Skin epidermis (tissue), 12 donors: Measurements from ENCODE around the gene HERC3.

ENCODE experiments used
- H3K27ac ChIP-seq, 21 experiments: fragments of 200-600 bp; sonication (generic) in 11 of 21; one replicate each; pipeline ENCODE4 v1.5.0; 2020; ENCODE audit warnings: mild to moderate bottlenecking in 3 of 21, inconsistent platforms in 2 of 21, moderate library complexity in 2 of 21
- H3K4me3 ChIP-seq, 7 experiments: fragments of 200-600 bp; sonication (generic) in 2 of 7; one replicate each; pipeline ENCODE4 v1.5.0; 2020; ENCODE audit warnings: inconsistent platforms in 2 of 7, mild to moderate bottlenecking in 2 of 7, moderate library complexity in 1 of 7

The HERC3 gene

GRCh38 chr4:88655226-88655625, 62.9 kb downstream of the HERC3 start:
- Histone ChIP-seq H3K4me3 (no peak overlapping the region), H3K27ac (no peak overlapping the region)

- H3K4me3 ChIP-seq = no peak overlapping the region
- H3K27ac ChIP-seq = peak overlapping the region in 4 of 21 experiments; percentile 36 to 53 (median 42)
Measured at GRCh38 chr4:88659055-88659889, 67.0 kb downstream of the HERC3 start.

GRCh38 chr4:88659890-88660208, 67.6 kb downstream of the HERC3 start:
- no peak overlapping the region for H3K4me3 ChIP-seq
- H3K27ac ChIP-seq = no peak overlapping the region

- H3K27ac ChIP-seq = no peak overlapping the region
- no peak overlapping the region for H3K4me3 ChIP-seq
Measured at GRCh38 chr4:88660446-88661294, 68.4 kb downstream of the HERC3 start.

- H3K4me3 ChIP-seq = no peak overlapping the region
- peak overlapping the region in 1 of 21 experiments; percentile 14 for H3K27ac ChIP-seq
Measured at GRCh38 chr4:88661739-88662138, 69.5 kb downstream of the HERC3 start.

- no peak overlapping the region for H3K4me3 ChIP-seq
- no peak overlapping the region for H3K27ac ChIP-seq
Measured at GRCh38 chr4:88672987-88673386, 80.7 kb downstream of the HERC3 start.

GRCh38 chr4:88673886-88674285, 81.6 kb downstream of the HERC3 start:
- Histone ChIP-seq H3K27ac (no peak overlapping the region), H3K4me3 (no peak overlapping the region)

- no peak overlapping the region for H3K4me3 ChIP-seq
- no peak overlapping the region for H3K27ac ChIP-seq
Measured at GRCh38 chr4:88674565-88674964, 82.3 kb downstream of the HERC3 start.

- H3K4me3 ChIP-seq = no peak overlapping the region
Measured at GRCh38 chr4:88674979-88675378, 82.7 kb downstream of the HERC3 start.

GRCh38 chr4:88675543-88675942, 83.3 kb downstream of the HERC3 start:
- H3K27ac ChIP-seq = no peak overlapping the region
- H3K4me3 ChIP-seq = no peak overlapping the region

More at GRCh38 chr4:88674979-88675378, 82.7 kb downstream of the HERC3 start:
- H3K27ac ChIP-seq = no peak overlapping the region

- H3K4me3 ChIP-seq = no peak overlapping the region
- H3K27ac ChIP-seq = no peak overlapping the region
Measured at GRCh38 chr4:88681209-88681608, 88.9 kb downstream of the HERC3 start.

GRCh38 chr4:88690355-88690754, 98.1 kb downstream of the HERC3 start:
- no peak overlapping the region for H3K27ac ChIP-seq

GRCh38 chr4:88693792-88694191, 101.5 kb downstream of the HERC3 start:
- H3K4me3 ChIP-seq = no peak overlapping the region
- H3K27ac ChIP-seq = no peak overlapping the region

More at GRCh38 chr4:88690355-88690754, 98.1 kb downstream of the HERC3 start:
- H3K4me3 ChIP-seq = no peak overlapping the region

- peak overlapping the region in 5 of 7 experiments; percentile 42 to 63 (median 56) for H3K4me3 ChIP-seq
- H3K27ac ChIP-seq = peak overlapping the region in 2 of 21 experiments; percentile 72 to 77
Measured at GRCh38 chr4:88696630-88697029, 104.3 kb downstream of the HERC3 start.

GRCh38 chr4:88697141-88697540, 104.9 kb downstream of the HERC3 start:
- Histone ChIP-seq H3K27ac (peak overlapping the region in 16 of 21 experiments; percentile 1 to 81 (median 66)), H3K4me3 (peak overlapping the region; percentile 42 to 63 (median 53))

- H3K27ac ChIP-seq = peak within 1 kb of the TSS in 17 of 21 experiments; percentile 0 to 81 (median 64)
- peak within 1 kb of the TSS; percentile 42 to 63 (median 53) for H3K4me3 ChIP-seq
Measured at GRCh38 chr4:88697588-88698329, 105.5 kb downstream of the HERC3 start, which contains the start of gene NAP1L5. TSS of gene NAP1L5 (minus strand) at chr4:88697829. CDS start at chr4:88697754, 75 bp downstream.

GRCh38 chr4:88698519-88698918, 106.2 kb downstream of the HERC3 start:
- Histone ChIP-seq H3K4me3 (no peak overlapping the region), H3K27ac (peak overlapping the region in 2 of 21 experiments; percentile 0 to 77)

- H3K27ac ChIP-seq = no peak overlapping the region
- H3K4me3 ChIP-seq = no peak overlapping the region
Measured at GRCh38 chr4:88702782-88703181, 110.5 kb downstream of the HERC3 start.

GRCh38 chr4:88705223-88705622, 112.9 kb downstream of the HERC3 start:
- no peak overlapping the region for H3K4me3 ChIP-seq
- no peak overlapping the region for H3K27ac ChIP-seq
